ENCODE measurements around the gene CTBP2.

The CTBP2 gene

GRCh38 chr10:125159932-125160855, at the start of gene CTBP2:
Gene CTBP2, minus strand, starts transcription at chr10:125160563.
- Mint-ChIP-seq H3K27me3 (peaks cover 38% of the 10 kb centered on the region), H3K4me1 (ENCODE audit: low read depth) (peaks cover 5% of the 10 kb centered on the region), H3K4me3 (peak within 1 kb of the TSS; percentile 70), H3K27ac (no peak within 1 kb of the TSS), H3K9me3 (ENCODE audit: low read depth) (no peaks in the 10 kb centered on the region), H3K36me3 (peaks cover 2% of the 10 kb centered on the region)

- no peaks in the 10 kb centered on the region for H3K27me3 Mint-ChIP-seq
- no peaks in the 10 kb centered on the region for H3K36me3 Mint-ChIP-seq
- no peaks in the 10 kb centered on the region for H3K9me3 Mint-ChIP-seq (ENCODE audit: low read depth)
- H3K4me3 Mint-ChIP-seq: no peak overlapping the region
- H3K27ac Mint-ChIP-seq: no peak overlapping the region
- no peaks in the 10 kb centered on the region for H3K4me1 Mint-ChIP-seq (ENCODE audit: low read depth)
Observed at GRCh38 chr10:125209591-125210355, 49.4 kb upstream of the CTBP2 start.

- Mint-ChIP-seq H3K4me3 (no peak overlapping the region), H3K36me3 (no peaks in the 10 kb centered on the region), H3K27me3 (no peaks in the 10 kb centered on the region), H3K4me1 (ENCODE audit: low read depth) (no peaks in the 10 kb centered on the region), H3K27ac (no peak overlapping the region), H3K9me3 (ENCODE audit: low read depth) (no peaks in the 10 kb centered on the region)
Observed at GRCh38 chr10:125208854-125209565, 48.6 kb upstream of the CTBP2 start.

- H3K4me1 Mint-ChIP-seq (ENCODE audit: low read depth): no peaks in the 10 kb centered on the region
- H3K36me3 Mint-ChIP-seq: no peaks in the 10 kb centered on the region
- H3K9me3 Mint-ChIP-seq (ENCODE audit: low read depth): no peaks in the 10 kb centered on the region
- H3K27ac Mint-ChIP-seq: no peak overlapping the region
- no peaks in the 10 kb centered on the region for H3K27me3 Mint-ChIP-seq
- H3K4me3 Mint-ChIP-seq: no peak overlapping the region
Observed at GRCh38 chr10:125206623-125207022, 46.3 kb upstream of the CTBP2 start.

GRCh38 chr10:125205431-125205830, 45.1 kb upstream of the CTBP2 start:
- Mint-ChIP-seq H3K36me3 (no peaks in the 10 kb centered on the region), H3K4me1 (ENCODE audit: low read depth) (no peaks in the 10 kb centered on the region), H3K27me3 (no peaks in the 10 kb centered on the region), H3K4me3 (no peak overlapping the region), H3K27ac (no peak overlapping the region), H3K9me3 (ENCODE audit: low read depth) (no peaks in the 10 kb centered on the region)

- no peaks in the 10 kb centered on the region for H3K9me3 Mint-ChIP-seq (ENCODE audit: low read depth)
- no peak overlapping the region for H3K27ac Mint-ChIP-seq
- H3K36me3 Mint-ChIP-seq: no peaks in the 10 kb centered on the region
- H3K27me3 Mint-ChIP-seq: no peaks in the 10 kb centered on the region
- no peak overlapping the region for H3K4me3 Mint-ChIP-seq
- no peaks in the 10 kb centered on the region for H3K4me1 Mint-ChIP-seq (ENCODE audit: low read depth)
Observed at GRCh38 chr10:125204400-125204799, 44.0 kb upstream of the CTBP2 start.

- no peak overlapping the region for H3K27ac Mint-ChIP-seq
- no peaks in the 10 kb centered on the region for H3K27me3 Mint-ChIP-seq
Observed at GRCh38 chr10:125203186-125203800, 42.9 kb upstream of the CTBP2 start.

GRCh38 chr10:125201791-125202622, 41.6 kb upstream of the CTBP2 start:
- Mint-ChIP-seq H3K4me3 (no peak overlapping the region), H3K27ac (no peak overlapping the region), H3K9me3 (ENCODE audit: low read depth) (no peaks in the 10 kb centered on the region), H3K36me3 (no peaks in the 10 kb centered on the region), H3K4me1 (ENCODE audit: low read depth) (no peaks in the 10 kb centered on the region), H3K27me3 (no peaks in the 10 kb centered on the region)

More at GRCh38 chr10:125203186-125203800, 42.9 kb upstream of the CTBP2 start:
- Mint-ChIP-seq H3K9me3 (ENCODE audit: low read depth) (no peaks in the 10 kb centered on the region), H3K36me3 (no peaks in the 10 kb centered on the region), H3K4me3 (no peak overlapping the region), H3K4me1 (ENCODE audit: low read depth) (no peaks in the 10 kb centered on the region)

GRCh38 chr10:125201108-125201524, 40.8 kb upstream of the CTBP2 start:
- H3K27ac Mint-ChIP-seq: no peak overlapping the region
- H3K27me3 Mint-ChIP-seq: no peaks in the 10 kb centered on the region
- H3K36me3 Mint-ChIP-seq: no peaks in the 10 kb centered on the region
- no peaks in the 10 kb centered on the region for H3K4me1 Mint-ChIP-seq (ENCODE audit: low read depth)
- no peaks in the 10 kb centered on the region for H3K9me3 Mint-ChIP-seq (ENCODE audit: low read depth)
- H3K4me3 Mint-ChIP-seq: no peak overlapping the region

GRCh38 chr10:125200396-125200795, 40.0 kb upstream of the CTBP2 start:
- no peaks in the 10 kb centered on the region for H3K4me1 Mint-ChIP-seq (ENCODE audit: low read depth)
- H3K36me3 Mint-ChIP-seq: no peaks in the 10 kb centered on the region
- no peak overlapping the region for H3K27ac Mint-ChIP-seq
- H3K27me3 Mint-ChIP-seq: no peaks in the 10 kb centered on the region
- H3K4me3 Mint-ChIP-seq: no peak overlapping the region
- no peaks in the 10 kb centered on the region for H3K9me3 Mint-ChIP-seq (ENCODE audit: low read depth)

GRCh38 chr10:125199270-125199669, 38.9 kb upstream of the CTBP2 start:
- H3K36me3 Mint-ChIP-seq: no peaks in the 10 kb centered on the region
- H3K9me3 Mint-ChIP-seq (ENCODE audit: low read depth): no peaks in the 10 kb centered on the region
- no peak overlapping the region for H3K4me3 Mint-ChIP-seq
- H3K4me1 Mint-ChIP-seq (ENCODE audit: low read depth): no peaks in the 10 kb centered on the region
- no peaks in the 10 kb centered on the region for H3K27me3 Mint-ChIP-seq
- no peak overlapping the region for H3K27ac Mint-ChIP-seq

GRCh38 chr10:125194814-125195213, 34.5 kb upstream of the CTBP2 start:
- no peaks in the 10 kb centered on the region for H3K4me1 Mint-ChIP-seq (ENCODE audit: low read depth)
- H3K9me3 Mint-ChIP-seq (ENCODE audit: low read depth): no peaks in the 10 kb centered on the region
- no peaks in the 10 kb centered on the region for H3K36me3 Mint-ChIP-seq
- peaks cover 2% of the 10 kb centered on the region for H3K27me3 Mint-ChIP-seq
- no peak overlapping the region for H3K4me3 Mint-ChIP-seq
- H3K27ac Mint-ChIP-seq: no peak overlapping the region

GRCh38 chr10:125193306-125193877, 33.0 kb upstream of the CTBP2 start:
- no peaks in the 10 kb centered on the region for H3K4me1 Mint-ChIP-seq (ENCODE audit: low read depth)
- H3K27ac Mint-ChIP-seq: no peak overlapping the region
- no peak overlapping the region for H3K4me3 Mint-ChIP-seq
- peaks cover 2% of the 10 kb centered on the region for H3K27me3 Mint-ChIP-seq
- no peaks in the 10 kb centered on the region for H3K9me3 Mint-ChIP-seq (ENCODE audit: low read depth)
- no peaks in the 10 kb centered on the region for H3K36me3 Mint-ChIP-seq

All from activated naive CD8-positive, alpha-beta T cell (primary cell).